Suprapubic skin (tissue), 3 donors: ENCODE data around the gene GADD45A.

Experiments
- EP300 ChIP-seq: sonication (generic); formaldehyde crosslinking; IDR thresholded peaks from one replicate; pipeline ENCODE4 v1.6.1; 2017; ENCODE audit warnings: antibody characterized with exemption
- TF ChIP-seq, protein P1 (sequence below), 2 donors: fragments of 200-600 bp in 1 of 2; fragments of 450-650 bp in 1 of 2; sonication (generic) in 1 of 2; IDR thresholded peaks; one replicate each; pipeline ENCODE4 v1.5.1; 2016 to 2019; ENCODE audit warnings: antibody characterized with exemption in 2 of 2, mild to moderate bottlenecking in 1 of 2, moderate library complexity in 1 of 2

DNA sequence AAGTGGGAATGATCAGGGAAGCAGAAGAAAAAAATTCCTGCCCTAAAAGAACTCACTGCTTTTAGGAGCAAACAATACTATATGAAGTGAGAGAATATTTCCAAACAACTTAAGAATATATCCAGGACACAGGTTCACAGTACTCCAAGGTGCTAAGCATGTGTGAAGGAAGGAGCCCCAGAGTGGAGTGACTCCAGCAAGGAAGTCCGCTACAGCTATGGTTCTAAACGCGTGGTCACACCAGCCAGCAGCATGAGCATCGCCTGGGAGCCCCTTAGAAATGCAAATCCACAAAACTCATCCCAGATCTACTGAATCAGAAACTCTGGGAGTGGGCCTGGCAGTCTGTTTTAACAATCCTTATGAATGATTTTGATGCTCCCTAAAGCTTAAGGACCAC is 36.1 kb downstream of the GADD45A start:
- TF ChIP-seq, protein P1, sequence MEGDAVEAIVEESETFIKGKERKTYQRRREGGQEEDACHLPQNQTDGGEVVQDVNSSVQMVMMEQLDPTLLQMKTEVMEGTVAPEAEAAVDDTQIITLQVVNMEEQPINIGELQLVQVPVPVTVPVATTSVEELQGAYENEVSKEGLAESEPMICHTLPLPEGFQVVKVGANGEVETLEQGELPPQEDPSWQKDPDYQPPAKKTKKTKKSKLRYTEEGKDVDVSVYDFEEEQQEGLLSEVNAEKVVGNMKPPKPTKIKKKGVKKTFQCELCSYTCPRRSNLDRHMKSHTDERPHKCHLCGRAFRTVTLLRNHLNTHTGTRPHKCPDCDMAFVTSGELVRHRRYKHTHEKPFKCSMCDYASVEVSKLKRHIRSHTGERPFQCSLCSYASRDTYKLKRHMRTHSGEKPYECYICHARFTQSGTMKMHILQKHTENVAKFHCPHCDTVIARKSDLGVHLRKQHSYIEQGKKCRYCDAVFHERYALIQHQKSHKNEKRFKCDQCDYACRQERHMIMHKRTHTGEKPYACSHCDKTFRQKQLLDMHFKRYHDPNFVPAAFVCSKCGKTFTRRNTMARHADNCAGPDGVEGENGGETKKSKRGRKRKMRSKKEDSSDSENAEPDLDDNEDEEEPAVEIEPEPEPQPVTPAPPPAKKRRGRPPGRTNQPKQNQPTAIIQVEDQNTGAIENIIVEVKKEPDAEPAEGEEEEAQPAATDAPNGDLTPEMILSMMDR (IDR thresholded peaks at IDR 0.05), result no peak
- no peak for TF ChIP-seq EP300
